Endothelial cell of umbilical vein (primary cell): ENCODE data around the gene SLC25A21. TPM values are rescaled to one million over a fixed set of nuclear protein-coding genes. Genes with fewer than 3 reads are reported as not detected.

Experiments
- BruUV-seq: library from RNA; stranded (reverse); fragments of 400-500 nt; replicated peaks from 2 replicates; lab custom pipeline; 2021; lab: Mats Ljungman, UMichigan
- CTCF ChIA-PET: fragments of 300-600, 350-600 bp; sonication (Branson Sonifier 250); formaldehyde crosslinking; loops from one replicate; lab custom pipeline; 2021; ENCODE audit warnings: antibody characterized with exemption, inconsistent platforms; lab: Charles Lee
- POLR2A ChIA-PET: fragments of 300-600, 350-600 bp; sonication (Branson Sonifier 250); formaldehyde crosslinking; loops from one replicate; lab custom pipeline; 2021; ENCODE audit warnings: antibody characterized with exemption, inconsistent platforms; lab: Charles Lee
- DNase-seq: peaks from one replicate; pipeline ENCODE4 v3.0.0-alpha.2; 2011; ENCODE audit warnings: low read depth, low spot score
- FAIRE-seq: peaks from 2 replicates; lab custom pipeline; 2011; peaks lifted over from hg19 to GRCh38; lab: Jason Lieb, UNC
- H2AFZ ChIP-seq: 2 replicates; pipeline ENCODE4 v1.6.0; 2012; ENCODE audit warnings: low read depth, low read length, control low read depth, inconsistent platforms
- H3K27ac ChIP-seq: 2 replicates; pipeline ENCODE4 v1.5.1; 2011; ENCODE audit warnings: low read depth, mild to moderate bottlenecking, control low read depth, low read length, moderate library complexity; ENCODE audit not compliant: insufficient read depth
- H3K27me3 ChIP-seq, 2 experiments: 2 replicates each; pipeline versions ENCODE4 v1.6.0 to v1.6.1; 2011; ENCODE audit warnings: low read length in 2 of 2, mixed read lengths in 1 of 2; ENCODE audit not compliant: control insufficient read depth in 2 of 2, insufficient read depth in 2 of 2
- H3K36me3 ChIP-seq, 2 experiments: 2 replicates in 1 of 2; 3 replicates in 1 of 2; pipeline ENCODE4 v1.5.1; 2011; ENCODE audit warnings: low read length in 2 of 2, mild to moderate bottlenecking in 1 of 2, moderate library complexity in 1 of 2; ENCODE audit not compliant: control insufficient read depth in 2 of 2, insufficient read depth in 2 of 2; ENCODE audit errors: extremely low read depth in 1 of 2
- H3K4me1 ChIP-seq: 3 replicates; pipeline ENCODE4 v1.5.1; 2011; ENCODE audit warnings: mild to moderate bottlenecking, low read length; ENCODE audit not compliant: control insufficient read depth, insufficient read depth; ENCODE audit errors: extremely low read depth
- H3K4me2 ChIP-seq: 2 replicates; pipeline ENCODE4 v1.6.1; 2011; ENCODE audit warnings: low read length, control low read depth, mixed read lengths; ENCODE audit not compliant: insufficient read depth
- H3K4me3 ChIP-seq, 3 experiments: fragments of 200-600 bp in 1 of 3; sonication (generic), shearing (Covaris generic) in 1 of 3; replicated peaks in 1 of 3; 2 replicates each; pipeline ENCODE4 v1.5.1; 2011 to 2016; ENCODE audit warnings: control low read depth in 3 of 3, low read length in 3 of 3, mild to moderate bottlenecking in 2 of 3, inconsistent platforms in 1 of 3, low read depth in 1 of 3, moderate library complexity in 1 of 3; ENCODE audit not compliant: insufficient read depth in 1 of 3
- H3K79me2 ChIP-seq: 2 replicates; pipeline ENCODE4 v1.6.0; 2012; ENCODE audit warnings: low read length, inconsistent platforms; ENCODE audit not compliant: control insufficient read depth, insufficient read depth
- H3K9ac ChIP-seq: replicated peaks from 2 replicates; pipeline ENCODE3; 2011; ENCODE audit warnings: low read length, control low read depth; ENCODE audit not compliant: insufficient read depth; ENCODE audit errors: extremely low read depth
- H3K9me1 ChIP-seq: replicated peaks from 3 replicates; pipeline ENCODE4 v1.6.0; 2011; ENCODE audit warnings: mild to moderate bottlenecking, low read length; ENCODE audit not compliant: control insufficient read depth, insufficient read depth; ENCODE audit errors: extremely low read depth
- H3K9me3 ChIP-seq: replicated peaks from 2 replicates; pipeline ENCODE4 v1.5.1; 2012; ENCODE audit warnings: low read length, inconsistent platforms; ENCODE audit not compliant: control insufficient read depth, insufficient read depth
- H4K20me1 ChIP-seq: replicated peaks from 2 replicates; pipeline ENCODE3; 2011; ENCODE audit warnings: mild to moderate bottlenecking, low read length; ENCODE audit not compliant: control insufficient read depth, insufficient read depth; ENCODE audit errors: extremely low read depth
- EZH2 ChIP-seq: IDR thresholded peaks from 2 replicates; pipeline ENCODE4 v1.6.1; 2012; ENCODE audit warnings: borderline replicate concordance, low read depth, mild to moderate bottlenecking, moderate library complexity, low read length, inconsistent platforms; ENCODE audit not compliant: severe bottlenecking
- FOS ChIP-seq: IDR thresholded peaks from 2 replicates; pipeline ENCODE4 v1.6.1; 2011; ENCODE audit warnings: mild to moderate bottlenecking, low read length, moderate library complexity, borderline replicate concordance; ENCODE audit not compliant: insufficient read depth
- GATA2 ChIP-seq: IDR thresholded peaks from 2 replicates; pipeline ENCODE4 v1.7.0; 2011; ENCODE audit warnings: low read depth, mild to moderate bottlenecking, moderate library complexity, mixed read lengths, low read length; ENCODE audit not compliant: insufficient read length, insufficient read depth
- JUN ChIP-seq: IDR thresholded peaks from 2 replicates; pipeline ENCODE4 v1.6.1; 2011; ENCODE audit warnings: borderline replicate concordance, low read depth; ENCODE audit not compliant: insufficient read length, insufficient read depth
- MAX ChIP-seq: IDR thresholded peaks from 2 replicates; pipeline ENCODE4 v1.6.1; 2011; ENCODE audit not compliant: insufficient read depth, insufficient read length
- MYC ChIP-seq: IDR thresholded peaks from one replicate; pipeline ENCODE4 v1.6.1; 2011; ENCODE audit warnings: mild to moderate bottlenecking, low read depth, low read length
- POLR2A ChIP-seq: IDR thresholded peaks from 2 replicates; pipeline ENCODE4 v1.6.1; 2012; ENCODE audit warnings: low read depth, mild to moderate bottlenecking, control low read depth, low read length
- POLR2AphosphoS5 ChIP-seq: IDR thresholded peaks from 2 replicates; pipeline ENCODE4 v1.6.1; 2012; ENCODE audit warnings: low read depth, mild to moderate bottlenecking, control low read depth, low read length, moderate library complexity; ENCODE audit not compliant: insufficient read depth
- dilution Hi-C: fragments of 300-500 bp; cut with MboI; formaldehyde crosslinking; loops from one replicate; pipeline ENCODE4 v1.15.0; 2019; ENCODE audit warnings: low sequenced_read_pairs; ENCODE audit not compliant: extremely low pct_ligation_motif_present
- intact Hi-C: fragments of 100-400 bp; cut with micrococcal nuclease; formaldehyde crosslinking; loops from one replicate; pipeline ENCODE4 v1.10.0; 2022
- polyA plus RNA-seq, 4 experiments: library from polyadenylated mRNA; depleted of rRNA in 3 of 4; stranded (reverse) in 3 of 4; unstranded in 1 of 4; fragments of >200 nt; gene quantifications; 2 replicates each; pipeline versions ENCODE4 v1.2.1 to v1.2.3, GENCODE V29; 2011 to 2012; ENCODE audit warnings: missing spikeins in 1 of 4
- total RNA-seq: library from RNA; stranded (reverse); gene quantifications from 2 replicates; pipeline ENCODE4 v1.2.3, GENCODE V29; 2021
- TF ChIP-seq, protein P1 (sequence below), 2 donors: IDR thresholded peaks; 1 replicate in 1 of 2; 2 replicates in 1 of 2; pipeline ENCODE4 v1.5.1; 2011; ENCODE audit warnings: low read length in 2 of 2, mild to moderate bottlenecking in 2 of 2, moderate library complexity in 2 of 2, control low read depth in 1 of 2, inconsistent platforms in 1 of 2, low read depth in 1 of 2; ENCODE audit not compliant: insufficient read depth in 1 of 2; ENCODE audit errors: extremely low read depth in 1 of 2

The SLC25A21 gene
- total and polyA plus RNA-seq, 2 donors (not counting 3 experiments of a cell fraction or from before 2014, with no cell fraction given) = 0.98 to 1.4 TPM

DNA sequence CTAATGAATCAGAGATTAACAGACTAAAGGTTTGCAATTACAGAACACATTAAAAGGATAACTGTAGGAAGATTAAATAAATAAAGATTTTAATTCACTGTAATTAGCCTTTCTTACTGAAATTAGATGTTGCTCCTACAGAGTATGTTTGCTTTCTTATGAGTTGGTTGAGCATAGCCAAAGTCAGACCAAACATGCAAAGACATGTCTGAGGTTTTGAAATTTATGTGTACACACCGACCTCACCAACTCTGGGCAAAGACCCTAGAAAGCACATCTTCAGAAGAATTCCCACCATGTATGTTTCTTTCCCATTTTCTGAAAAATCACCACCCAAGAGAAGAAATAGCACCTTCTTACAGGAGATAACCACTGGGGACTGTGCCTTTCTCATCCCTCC lies 351.5 kb downstream of the SLC25A21 start:
- no peak for FAIRE-seq
- Histone ChIP-seq H3K9me1 (no peaks in the 10 kb centered on the region), H3K36me3 (no peaks in the 10 kb centered on the region), H3K4me1 (no peaks in the 10 kb centered on the region), H3K27me3 (no peaks in the 10 kb centered on the region), H3K79me2 (no peaks in the 10 kb centered on the region), H3K4me3 (no peak overlapping the region), H4K20me1 (no peaks in the 10 kb centered on the region), H3K27ac (no peak overlapping the region), H3K4me2 (no peak overlapping the region), H3K9me3 (no peaks in the 10 kb centered on the region), H2AFZ (no peak overlapping the region), H3K9ac (no peak overlapping the region)
- dilution Hi-C loops = no loop called here
- POLR2A ChIA-PET = no interaction called here
- no TSS peak for BruUV-seq
- CTCF ChIA-PET = no interaction called here
- DNase-seq = no peak
- intact Hi-C loops = no loop called here
- TF ChIP-seq GATA2 (no peak), JUN (no peak), MAX (no peak), MYC (no peak), FOS (no peak), POLR2A (no peak)

DNA sequence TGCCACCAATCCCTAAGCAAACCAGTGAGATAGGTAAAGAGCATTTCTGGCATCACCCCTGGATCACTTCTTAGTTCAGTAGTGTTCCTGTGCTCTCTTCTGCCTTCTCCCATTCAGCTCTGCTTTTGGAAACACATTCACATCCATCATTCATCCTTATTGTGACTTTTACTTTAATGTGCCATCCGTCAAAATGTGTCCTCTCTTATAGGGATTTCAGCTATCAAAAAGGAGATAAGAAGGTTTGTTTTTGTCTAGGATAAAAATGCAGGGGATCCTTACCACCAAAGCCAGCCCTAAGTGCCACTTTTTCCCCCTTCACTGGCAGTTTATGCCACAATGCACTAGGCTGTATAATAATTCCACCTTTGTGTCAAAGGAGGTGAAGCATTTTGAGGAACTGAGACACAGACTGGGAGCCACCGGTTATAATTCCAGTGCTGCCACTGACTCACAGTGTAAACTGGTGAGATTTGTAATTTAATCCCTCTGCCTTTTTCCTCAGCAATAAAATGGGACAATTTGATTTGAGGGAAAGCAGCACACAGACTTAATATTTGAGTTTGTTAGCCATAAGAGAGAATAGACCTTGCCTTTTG lies 352.2 kb downstream of the SLC25A21 start:
- Histone ChIP-seq H3K9me3 (no peaks in the 10 kb centered on the region), H3K36me3 (no peaks in the 10 kb centered on the region), H4K20me1 (no peaks in the 10 kb centered on the region), H3K27me3 (no peaks in the 10 kb centered on the region), H3K4me2 (no peak overlapping the region), H3K9ac (no peak overlapping the region), H3K79me2 (no peaks in the 10 kb centered on the region), H3K27ac (no peak overlapping the region), H3K4me1 (no peaks in the 10 kb centered on the region), H2AFZ (no peak overlapping the region), H3K4me3 (no peak overlapping the region), H3K9me1 (no peaks in the 10 kb centered on the region)
- no TSS peak for BruUV-seq
- DNase-seq = no peak
- TF ChIP-seq EZH2 (no peak), MYC (no peak), GATA2 (no peak), POLR2A (no peak), JUN (no peak), POLR2AphosphoS5 (no peak), FOS (no peak), MAX (no peak)
- TF ChIP-seq, protein P1, sequence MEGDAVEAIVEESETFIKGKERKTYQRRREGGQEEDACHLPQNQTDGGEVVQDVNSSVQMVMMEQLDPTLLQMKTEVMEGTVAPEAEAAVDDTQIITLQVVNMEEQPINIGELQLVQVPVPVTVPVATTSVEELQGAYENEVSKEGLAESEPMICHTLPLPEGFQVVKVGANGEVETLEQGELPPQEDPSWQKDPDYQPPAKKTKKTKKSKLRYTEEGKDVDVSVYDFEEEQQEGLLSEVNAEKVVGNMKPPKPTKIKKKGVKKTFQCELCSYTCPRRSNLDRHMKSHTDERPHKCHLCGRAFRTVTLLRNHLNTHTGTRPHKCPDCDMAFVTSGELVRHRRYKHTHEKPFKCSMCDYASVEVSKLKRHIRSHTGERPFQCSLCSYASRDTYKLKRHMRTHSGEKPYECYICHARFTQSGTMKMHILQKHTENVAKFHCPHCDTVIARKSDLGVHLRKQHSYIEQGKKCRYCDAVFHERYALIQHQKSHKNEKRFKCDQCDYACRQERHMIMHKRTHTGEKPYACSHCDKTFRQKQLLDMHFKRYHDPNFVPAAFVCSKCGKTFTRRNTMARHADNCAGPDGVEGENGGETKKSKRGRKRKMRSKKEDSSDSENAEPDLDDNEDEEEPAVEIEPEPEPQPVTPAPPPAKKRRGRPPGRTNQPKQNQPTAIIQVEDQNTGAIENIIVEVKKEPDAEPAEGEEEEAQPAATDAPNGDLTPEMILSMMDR (IDR thresholded peaks at IDR 0.05; ENCODE audit: extremely low read depth in 1 of 2, insufficient read depth in 1 of 2, low read depth in 1 of 2, low read length in 2 of 2) = no peak
- CTCF ChIA-PET = no interaction called here
- intact Hi-C loops = no loop called here
- no peak for FAIRE-seq
- dilution Hi-C loops = no loop called here
- POLR2A ChIA-PET = no interaction called here
